SK-N-DZ (cell line): ENCODE data around the gene USP13.

Experiments used
- small RNA-seq, 2 experiments: library from RNA; depleted of rRNA; stranded (forward); fragments of <200 nt; gene quantifications; one replicate each; pipeline ENCODE3, GENCODE V24; 2014

The USP13 gene

Small RNA genes within 50 kb of the gene (small RNA-seq; reads per million reads assigned to genes)
- 0 to 0.08 reads per million in 2 experiments for gene RF01210
